Panc1 (cell line): Measurements from ENCODE around the gene CPA1.

ENCODE experiments used
- CTCF ChIP-seq: fragments of 450-650 bp; IDR thresholded peaks from 2 replicates; pipeline ENCODE4 v1.5.1; 2017; ENCODE audit warnings: mild to moderate bottlenecking
- REST ChIP-seq, 2 experiments: IDR thresholded peaks; 2 replicates each; pipeline ENCODE4 v1.6.1; 2011 to 2012; ENCODE audit warnings: low read depth in 2 of 2, control low read depth in 1 of 2, low read length in 1 of 2, mild to moderate bottlenecking in 1 of 2, moderate library complexity in 1 of 2; ENCODE audit not compliant: insufficient read depth in 1 of 2

GRCh38 chr7:130390486-130390885, 10.2 kb downstream of the CPA1 start:
- no peak for TF ChIP-seq CTCF
- TF ChIP-seq REST (IDR thresholded peaks at IDR 0.05; ENCODE audit: insufficient read depth in 1 of 2, low read depth in 2 of 2, low read length in 1 of 2): no peak
